HepG2 (cell line): ENCODE measurements around the gene HCFC1. TPM values are rescaled to one million over a fixed set of nuclear protein-coding genes. Genes with fewer than 3 reads are reported as not detected.

Source experiments
- ATAC-seq: fragments of 200-7000 bp; cut with Tn5 transposase; 3 replicates; pipeline ENCODE4 v1.9.1; 2020; ENCODE audit warnings: mild to moderate bottlenecking, moderate library complexity
- BruUV-seq: library from RNA; stranded (reverse); fragments of 400-500 nt; replicated peaks from 2 replicates; lab custom pipeline; 2021; lab: Mats Ljungman, UMichigan
- CTCF ChIA-PET: fragments of 300-600 bp; formaldehyde crosslinking; extraction: SDS; loops from one replicate; lab custom pipeline; 2021; ENCODE audit warnings: low total read pairs, inconsistent platforms, low intra/inter-chr PET ratio; lab: Yijun Ruan, JAX
- POLR2A ChIA-PET: fragments of 350-600 bp; sonication (Branson Sonifier 250); formaldehyde crosslinking; loops from one replicate; lab custom pipeline; 2020; ENCODE audit warnings: antibody characterized with exemption, inconsistent platforms; lab: Yijun Ruan, JAX
- DNase-seq: peaks from one replicate; pipeline ENCODE4 v3.0.0-alpha.2; 2015; ENCODE audit warnings: low spot score
- FAIRE-seq: peaks from 3 replicates; lab custom pipeline; 2011; peaks lifted over from hg19 to GRCh38; lab: Jason Lieb, UNC
- H2AFZ ChIP-seq: one replicate; pipeline ENCODE4 v1.6.1; 2011; ENCODE audit warnings: low read length, inconsistent platforms
- H3K27ac ChIP-seq: fragments of 300-600 bp; 3 replicates; pipeline ENCODE4 v1.8.0; 2011; ENCODE audit warnings: mixed run types, mild to moderate bottlenecking, mixed read lengths, low read length, inconsistent platforms; ENCODE audit not compliant: insufficient read depth; ENCODE audit errors: extremely low read length
- H3K27me3 ChIP-seq, 2 experiments: fragments of 200-600 bp in 1 of 2; 2 replicates in 1 of 2; 3 replicates in 1 of 2; pipeline versions ENCODE4 v1.6.0 to v1.8.0; 2011; ENCODE audit warnings: low read length in 2 of 2, mild to moderate bottlenecking in 2 of 2, moderate library complexity in 2 of 2, inconsistent platforms in 1 of 2; ENCODE audit not compliant: insufficient read depth in 2 of 2, control insufficient read depth in 1 of 2
- H3K36me3 ChIP-seq, 2 experiments: fragments of 200-600 bp in 1 of 2; replicated peaks in 1 of 2; 2 replicates in 1 of 2; 3 replicates in 1 of 2; pipeline versions ENCODE4 v1.5.1 to v1.8.0; 2011; ENCODE audit warnings: low read length in 2 of 2, inconsistent platforms in 1 of 2; ENCODE audit not compliant: insufficient read depth in 2 of 2, control insufficient read depth in 1 of 2
- H3K4me1 ChIP-seq: 2 replicates; pipeline ENCODE4 v1.5.1; 2012; ENCODE audit warnings: low read length, inconsistent platforms; ENCODE audit not compliant: insufficient read depth
- H3K4me2 ChIP-seq: 2 replicates; pipeline ENCODE4 v1.6.0; 2011; ENCODE audit warnings: low read depth, low read length, inconsistent platforms
- H3K4me3 ChIP-seq, 3 experiments: fragments of 200-600 bp in 1 of 3; sonication (generic), shearing (Covaris generic) in 1 of 3; replicated peaks in 1 of 3; 2 replicates each; pipeline ENCODE4 v1.5.1; 2011 to 2016; ENCODE audit warnings: low read length in 3 of 3, inconsistent platforms in 2 of 3, low read depth in 2 of 3, mild to moderate bottlenecking in 2 of 3, control low read depth in 1 of 3, mixed read lengths in 1 of 3; ENCODE audit not compliant: insufficient read depth in 1 of 3
- H3K79me2 ChIP-seq: one replicate; pipeline ENCODE4 v1.6.1; 2011; ENCODE audit warnings: low read length, inconsistent platforms; ENCODE audit not compliant: insufficient read depth
- H3K9ac ChIP-seq: 2 replicates; pipeline ENCODE4 v1.6.0; 2011; ENCODE audit warnings: mild to moderate bottlenecking, low read depth, low read length, inconsistent platforms; ENCODE audit not compliant: insufficient read depth
- H3K9me3 ChIP-seq: 2 replicates; pipeline ENCODE4 v1.5.1; 2012; ENCODE audit warnings: mild to moderate bottlenecking, low read length
- H4K20me1 ChIP-seq: 2 replicates; pipeline ENCODE4 v1.6.0; 2011; ENCODE audit warnings: inconsistent platforms, mild to moderate bottlenecking, low read length, moderate library complexity; ENCODE audit not compliant: insufficient read depth
- RAD21 ChIP-seq: fragments of 450-650 bp; formaldehyde crosslinking; IDR thresholded peaks from 2 replicates; pipeline ENCODE4 v1.5.0; 2020; ENCODE audit warnings: mild to moderate bottlenecking
- RERE ChIP-seq: IDR thresholded peaks from 2 replicates; pipeline ENCODE4 v1.6.1; 2016; ENCODE audit warnings: low read depth, missing genetic modification reagents, missing compliant biosample characterization
- SMC3 ChIP-seq: IDR thresholded peaks from 2 replicates; pipeline ENCODE4 v1.6.1; 2011; ENCODE audit warnings: low read length, improper control_type of control experiment
- STAG1 ChIP-seq: sonication (generic); formaldehyde crosslinking; IDR thresholded peaks from 2 replicates; pipeline ENCODE4 v1.4.0; 2020; ENCODE audit warnings: missing genetic modification reagents
- THYN1 ChIP-seq: sonication (generic); formaldehyde crosslinking; IDR thresholded peaks from 2 replicates; pipeline ENCODE4 v1.8.1; 2023; ENCODE audit warnings: low read depth, mild to moderate bottlenecking, moderate library complexity, missing genetic modification reagents, borderline replicate concordance
- ZBED4 ChIP-seq: sonication (generic); formaldehyde crosslinking; IDR thresholded peaks from 2 replicates; pipeline ENCODE4 v1.4.0; 2020; ENCODE audit warnings: missing genetic modification reagents, borderline replicate concordance
- ZBTB38 ChIP-seq: sonication (generic); formaldehyde crosslinking; IDR thresholded peaks from 2 replicates; pipeline ENCODE4 v1.5.1; 2020; ENCODE audit warnings: mild to moderate bottlenecking, missing genetic modification reagents
- ZNF101 ChIP-seq: sonication (generic); formaldehyde crosslinking; IDR thresholded peaks from 2 replicates; pipeline ENCODE4 v1.4.0; 2020; ENCODE audit warnings: mild to moderate bottlenecking, low read depth, missing genetic modification reagents, borderline replicate concordance
- ZNF232 ChIP-seq: sonication (generic); formaldehyde crosslinking; IDR thresholded peaks from 2 replicates; pipeline ENCODE4 v1.4.0; 2020; ENCODE audit warnings: missing genetic modification reagents, borderline replicate concordance
- WGBS: methylation state at CpG from one replicate; pipeline ENCODE4 v1.1.6; 2017; ENCODE audit warnings: low lambda C conversion rate; 5-methylcytosine and 5-hydroxymethylcytosine counted together
- in situ Hi-C: cut with HindIII; loops from 2 replicates; pipeline ENCODE4 v1.10.0; 2017; ENCODE audit warnings: low pct_unique_long_range_greater_than_20kb; ENCODE audit not compliant: extremely low pct_ligation_motif_present
- intact Hi-C: fragments of 100-400 bp; cut with micrococcal nuclease; formaldehyde crosslinking; loops from one replicate; pipeline ENCODE4 v1.10.0; 2022; ENCODE audit not compliant: unreplicated experiment
- polyA plus RNA-seq, 8 experiments: library from polyadenylated mRNA; depleted of rRNA in 3 of 8; stranded (reverse) in 7 of 8; unstranded in 1 of 8; fragments of >200 nt; fragmentation: Illumina TruSeq in 4 of 8; extraction: Trizol in 4 of 8; gene quantifications; 2 replicates each; pipeline versions ENCODE4 v1.2.1 to v1.2.3, GENCODE V29; 2011 to 2016; ENCODE audit warnings: low read depth in 4 of 8, missing spikeins in 1 of 8, mixed read lengths in 1 of 8; ENCODE audit not compliant: insufficient read depth in 1 of 8
- total RNA-seq, 5 experiments: library from RNA; depleted of rRNA; stranded (reverse); fragments of >200 nt; fragmentation: Illumina TruSeq; extraction: Trizol; gene quantifications; 2 replicates each; pipeline ENCODE4 v1.2.3, GENCODE V29; 2016; ENCODE audit warnings: low read depth in 1 of 5
- TF ChIP-seq, protein P1 (sequence below): sonication (generic); formaldehyde crosslinking; IDR thresholded peaks from 2 replicates; pipeline ENCODE4 v1.5.0; 2020; ENCODE audit warnings: mild to moderate bottlenecking, missing genetic modification reagents, moderate library complexity

Gene HCFC1
- total and polyA plus RNA-seq, 2 of the 13 experiments (the other 11 are each of a cell fraction or from before 2014, with no cell fraction given), result 5.8 to 17.8 TPM

DNA sequence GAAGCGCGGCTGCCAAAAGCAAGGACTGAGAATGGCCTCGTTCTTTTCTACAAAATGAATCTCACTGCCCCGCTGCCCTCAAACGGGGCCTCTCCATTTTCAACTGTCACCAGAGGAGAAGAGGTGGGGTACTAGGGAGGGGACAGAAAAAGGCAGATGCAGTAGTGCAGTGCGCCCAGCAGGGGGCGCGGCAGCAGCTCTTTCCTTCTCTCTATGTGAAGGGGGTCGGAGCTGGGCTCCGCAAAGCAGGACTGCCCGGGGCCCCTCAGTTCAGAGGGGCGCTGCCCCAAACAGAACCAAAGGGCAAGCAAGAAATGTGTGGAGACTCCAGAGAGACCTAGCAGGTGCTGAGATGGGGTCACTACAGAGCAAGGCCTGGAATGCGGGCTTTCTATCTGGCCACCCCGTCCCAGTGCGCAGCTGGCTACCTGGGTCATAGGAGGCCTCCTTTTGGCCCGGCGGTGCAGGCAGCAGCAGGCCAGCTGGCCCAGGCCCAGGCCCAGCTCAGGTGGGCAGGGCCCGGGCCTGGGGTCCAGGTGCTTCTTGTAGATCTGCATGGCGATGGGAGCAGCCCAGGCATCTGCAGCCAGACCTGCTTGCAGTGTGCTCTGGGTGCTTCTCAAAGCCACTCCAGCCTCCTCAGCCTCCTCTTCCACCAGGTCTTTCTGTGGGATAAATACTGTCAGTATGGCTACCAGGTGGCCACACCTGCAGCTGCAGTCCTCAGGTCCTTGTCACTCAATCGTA lies 42.2 kb upstream of the HCFC1 start:
- Histone ChIP-seq H3K27me3 (no peaks in the 10 kb centered on the region), H3K4me1 (peaks cover 55% of the 10 kb centered on the region), H3K4me3 (peak overlapping the region in 1 of 3 experiments; percentile 37; a peak in 1 of 6 replicates), H3K79me2 (peaks cover 10% of the 10 kb centered on the region), H3K36me3 (peaks cover 0 to 7% of the 10 kb centered on the region in 2 experiments; a peak in 1 of 5 replicates), H3K9ac (peak overlapping the region; percentile 47; the same call in 1 of the 2 replicates), H3K9me3 (no peaks in the 10 kb centered on the region), H3K4me2 (peak overlapping the region; percentile 51), H3K27ac (peak overlapping the region; percentile 81), H4K20me1 (no peaks in the 10 kb centered on the region), H2AFZ (no peak overlapping the region)
- FAIRE-seq, result peak; percentile 59
- intact Hi-C loops, result loop anchor here (2.0 to 5.0 kb wide), 2 partner anchors 39 to 41 kb away; partner anchors contain the start of gene TMEM187
- DNase-seq, result no peak
- WGBS, result 57% methylated on average over 7 of the region's 20 CpGs
- ATAC-seq, result peak; percentile 68
- in situ Hi-C loops, result loop anchor here (5.0 kb wide), 2 partner anchors 39 to 41 kb away; partner anchors contain the start of genes HCFC1 and TMEM187
- ChIA-PET CTCF (interaction anchor here (0.5 kb wide), 1 partner anchor 310 kb away, joined by 3 read pairs; no protein-coding TSS in a partner anchor), POLR2A (interaction anchor here (0.8 to 3.7 kb wide), 7 partner anchors 25 to 87 kb away, joined by 3 to 54 read pairs (median 4); partner anchors contain the start of genes HCFC1 and TMEM187)
- BruUV-seq, result no TSS peak
- no peak for TF ChIP-seq ZNF101 (CRISPR knock-in tag)
- TF ChIP-seq RAD21, result 0 out of 2 replicates have a peak, but pooled peaks have one; percentile 20
- TF ChIP-seq ZBTB38 (CRISPR knock-in tag), result no peak
- TF ChIP-seq, protein P1, sequence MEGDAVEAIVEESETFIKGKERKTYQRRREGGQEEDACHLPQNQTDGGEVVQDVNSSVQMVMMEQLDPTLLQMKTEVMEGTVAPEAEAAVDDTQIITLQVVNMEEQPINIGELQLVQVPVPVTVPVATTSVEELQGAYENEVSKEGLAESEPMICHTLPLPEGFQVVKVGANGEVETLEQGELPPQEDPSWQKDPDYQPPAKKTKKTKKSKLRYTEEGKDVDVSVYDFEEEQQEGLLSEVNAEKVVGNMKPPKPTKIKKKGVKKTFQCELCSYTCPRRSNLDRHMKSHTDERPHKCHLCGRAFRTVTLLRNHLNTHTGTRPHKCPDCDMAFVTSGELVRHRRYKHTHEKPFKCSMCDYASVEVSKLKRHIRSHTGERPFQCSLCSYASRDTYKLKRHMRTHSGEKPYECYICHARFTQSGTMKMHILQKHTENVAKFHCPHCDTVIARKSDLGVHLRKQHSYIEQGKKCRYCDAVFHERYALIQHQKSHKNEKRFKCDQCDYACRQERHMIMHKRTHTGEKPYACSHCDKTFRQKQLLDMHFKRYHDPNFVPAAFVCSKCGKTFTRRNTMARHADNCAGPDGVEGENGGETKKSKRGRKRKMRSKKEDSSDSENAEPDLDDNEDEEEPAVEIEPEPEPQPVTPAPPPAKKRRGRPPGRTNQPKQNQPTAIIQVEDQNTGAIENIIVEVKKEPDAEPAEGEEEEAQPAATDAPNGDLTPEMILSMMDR (CRISPR knock-in tag), result peak; percentile 77
- no peak for TF ChIP-seq RERE
- peak; percentile 34; the same call in 1 of the 2 replicates for TF ChIP-seq SMC3
- no peak for TF ChIP-seq ZNF232 (CRISPR knock-in tag)
- TF ChIP-seq ZBED4 (CRISPR knock-in tag), result no peak
- TF ChIP-seq STAG1, result peak; percentile 26
- TF ChIP-seq THYN1 (CRISPR knock-in tag), result no peak
